ENCODE measurements around the gene SST. TPM values are rescaled to one million over a fixed set of nuclear protein-coding genes. Genes with fewer than 3 reads are reported as not detected.

Gene SST
- total RNA-seq, 1 experiment from 2014 or later, result not detected

GRCh38 chr3:187629711-187630110, 40.5 kb downstream of the SST start:
- no peaks in the 10 kb centered on the region for H3K36me3 ChIP-seq (ENCODE audit: control insufficient read depth, insufficient read depth, low read length)
- CTCF ChIA-PET, result no interaction called here
- POLR2A ChIA-PET, result no interaction called here
- H3K4me3 ChIP-seq (ENCODE audit: low read depth, low read length), result no peak overlapping the region
- no peak overlapping the region for H3K4me3 Mint-ChIP-seq (ENCODE audit: unreplicated experiment)
- H3K9me3 Mint-ChIP-seq (ENCODE audit: unreplicated experiment), result peaks cover 11% of the 10 kb centered on the region
- BruUV-seq (replicated peaks), result no TSS peak
- TF ChIP-seq, protein P1, sequence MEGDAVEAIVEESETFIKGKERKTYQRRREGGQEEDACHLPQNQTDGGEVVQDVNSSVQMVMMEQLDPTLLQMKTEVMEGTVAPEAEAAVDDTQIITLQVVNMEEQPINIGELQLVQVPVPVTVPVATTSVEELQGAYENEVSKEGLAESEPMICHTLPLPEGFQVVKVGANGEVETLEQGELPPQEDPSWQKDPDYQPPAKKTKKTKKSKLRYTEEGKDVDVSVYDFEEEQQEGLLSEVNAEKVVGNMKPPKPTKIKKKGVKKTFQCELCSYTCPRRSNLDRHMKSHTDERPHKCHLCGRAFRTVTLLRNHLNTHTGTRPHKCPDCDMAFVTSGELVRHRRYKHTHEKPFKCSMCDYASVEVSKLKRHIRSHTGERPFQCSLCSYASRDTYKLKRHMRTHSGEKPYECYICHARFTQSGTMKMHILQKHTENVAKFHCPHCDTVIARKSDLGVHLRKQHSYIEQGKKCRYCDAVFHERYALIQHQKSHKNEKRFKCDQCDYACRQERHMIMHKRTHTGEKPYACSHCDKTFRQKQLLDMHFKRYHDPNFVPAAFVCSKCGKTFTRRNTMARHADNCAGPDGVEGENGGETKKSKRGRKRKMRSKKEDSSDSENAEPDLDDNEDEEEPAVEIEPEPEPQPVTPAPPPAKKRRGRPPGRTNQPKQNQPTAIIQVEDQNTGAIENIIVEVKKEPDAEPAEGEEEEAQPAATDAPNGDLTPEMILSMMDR (IDR thresholded peaks at IDR 0.05; ENCODE audit: insufficient read depth in 1 of 2, low read depth in 1 of 2, low read length in 1 of 2, severe bottlenecking in 1 of 2, unreplicated experiment in 1 of 2), result no peak
- H3K36me3 Mint-ChIP-seq (ENCODE audit: insufficient read depth, unreplicated experiment), result no peaks in the 10 kb centered on the region
- no peak overlapping the region for H3K27ac Mint-ChIP-seq (ENCODE audit: unreplicated experiment)
- no peaks in the 10 kb centered on the region for H3K27me3 ChIP-seq (replicated peaks; ENCODE audit: control insufficient read depth, insufficient read depth, low read length)
- H3K4me1 Mint-ChIP-seq (ENCODE audit: low read depth, unreplicated experiment), result no peaks in the 10 kb centered on the region
- intact Hi-C loops (cut with micrococcal nuclease; ENCODE audit: unreplicated experiment), result no loop called here
- H3K27me3 Mint-ChIP-seq (ENCODE audit: insufficient read depth, unreplicated experiment), result no peaks in the 10 kb centered on the region
- no peak for DNase-seq
- H3K9me3 ChIP-seq, result no peaks in the 10 kb centered on the region
- no peaks in the 10 kb centered on the region for H3K4me1 ChIP-seq

- Histone ChIP-seq H3K27me3 (replicated peaks; ENCODE audit: control insufficient read depth, insufficient read depth, low read length) (no peaks in the 10 kb centered on the region), H3K4me1 (no peaks in the 10 kb centered on the region), H3K4me3 (ENCODE audit: low read depth, low read length) (no peak overlapping the region), H3K36me3 (ENCODE audit: control insufficient read depth, insufficient read depth, low read length) (no peaks in the 10 kb centered on the region), H3K9me3 (no peaks in the 10 kb centered on the region)
- no TSS peak for BruUV-seq (replicated peaks)
- POLR2A ChIA-PET, result no interaction called here
- DNase-seq, result no peak
- CTCF ChIA-PET, result no interaction called here
- Mint-ChIP-seq H3K4me3 (ENCODE audit: unreplicated experiment) (no peak overlapping the region), H3K27ac (ENCODE audit: unreplicated experiment) (no peak overlapping the region), H3K36me3 (ENCODE audit: insufficient read depth, unreplicated experiment) (no peaks in the 10 kb centered on the region), H3K9me3 (ENCODE audit: unreplicated experiment) (peaks cover 2% of the 10 kb centered on the region), H3K27me3 (ENCODE audit: insufficient read depth, unreplicated experiment) (no peaks in the 10 kb centered on the region), H3K4me1 (ENCODE audit: low read depth, unreplicated experiment) (no peaks in the 10 kb centered on the region)
- intact Hi-C loops (cut with micrococcal nuclease; ENCODE audit: unreplicated experiment), result no loop called here
- TF ChIP-seq, protein P1 (IDR thresholded peaks at IDR 0.05; ENCODE audit: insufficient read depth in 1 of 2, low read depth in 1 of 2, low read length in 1 of 2, severe bottlenecking in 1 of 2, unreplicated experiment in 1 of 2), result no peak
These were observed 42.0 kb downstream of the SST start for GRCh38 chr3:187628169-187628568.

- Histone ChIP-seq H3K4me3 (ENCODE audit: low read depth, low read length) (no peak overlapping the region), H3K4me1 (no peaks in the 10 kb centered on the region), H3K27me3 (replicated peaks; ENCODE audit: control insufficient read depth, insufficient read depth, low read length) (no peaks in the 10 kb centered on the region), H3K9me3 (no peaks in the 10 kb centered on the region), H3K36me3 (ENCODE audit: control insufficient read depth, insufficient read depth, low read length) (no peaks in the 10 kb centered on the region)
- no peaks in the 10 kb centered on the region for H3K27me3 Mint-ChIP-seq (ENCODE audit: insufficient read depth, unreplicated experiment)
- BruUV-seq (replicated peaks), result no TSS peak
- ChIA-PET POLR2A (no interaction called here), CTCF (no interaction called here)
- no peaks in the 10 kb centered on the region for H3K4me1 Mint-ChIP-seq (ENCODE audit: low read depth, unreplicated experiment)
- no peaks in the 10 kb centered on the region for H3K36me3 Mint-ChIP-seq (ENCODE audit: insufficient read depth, unreplicated experiment)
- no peaks in the 10 kb centered on the region for H3K9me3 Mint-ChIP-seq (ENCODE audit: unreplicated experiment)
- DNase-seq, result no peak
- H3K27ac Mint-ChIP-seq (ENCODE audit: unreplicated experiment), result no peak overlapping the region
- H3K4me3 Mint-ChIP-seq (ENCODE audit: unreplicated experiment), result no peak overlapping the region
- intact Hi-C loops (cut with micrococcal nuclease; ENCODE audit: unreplicated experiment), result no loop called here
- TF ChIP-seq, protein P1 (IDR thresholded peaks at IDR 0.05; ENCODE audit: insufficient read depth in 1 of 2, low read depth in 1 of 2, low read length in 1 of 2, severe bottlenecking in 1 of 2, unreplicated experiment in 1 of 2), result no peak
These were observed 43.6 kb downstream of the SST start for GRCh38 chr3:187626581-187626980.
